Type B pancreatic cell (in vitro differentiated cells): Measurements from ENCODE around the gene RPS6KA5. TPM values are rescaled to one million over a fixed set of nuclear protein-coding genes. Genes with fewer than 3 reads are reported as not detected.

Source experiments
- DNase-seq: peaks from one replicate; pipeline ENCODE4 v3.0.0; 2021; ENCODE audit warnings: mixed read lengths; ENCODE audit not compliant: unreplicated experiment; ENCODE audit errors: extremely low spot score
- H3K27ac Mint-ChIP-seq: 2 replicates; pipeline ENCODE4 v1.8.0; 2021; ENCODE audit warnings: mild to moderate bottlenecking, mixed read lengths
- H3K27me3 Mint-ChIP-seq: 2 replicates; pipeline ENCODE4 v1.8.0; 2021; ENCODE audit warnings: mixed read lengths
- H3K36me3 Mint-ChIP-seq: 2 replicates; pipeline ENCODE4 v1.8.0; 2021; ENCODE audit warnings: mixed read lengths
- H3K4me1 Mint-ChIP-seq: one replicate; pipeline ENCODE4 v1.8.0; 2021; ENCODE audit warnings: mixed read lengths; ENCODE audit not compliant: unreplicated experiment
- H3K4me3 Mint-ChIP-seq: 2 replicates; pipeline ENCODE4 v1.8.0; 2021; ENCODE audit warnings: mild to moderate bottlenecking, mixed read lengths
- H3K9me3 Mint-ChIP-seq: 2 replicates; pipeline ENCODE4 v1.8.0; 2021; ENCODE audit warnings: mixed read lengths
- total RNA-seq: library from RNA; stranded (reverse); gene quantifications from 2 replicates; pipeline ENCODE4 v1.2.1, GENCODE V29; 2021; ENCODE audit warnings: low replicate concordance
- TF ChIP-seq, protein P1 (sequence below): fragments of 200-600 bp; sonication (generic); conservative IDR thresholded peaks from 2 replicates; pipeline ENCODE4 v1.5.0; 2021; ENCODE audit warnings: antibody characterized with exemption, mild to moderate bottlenecking

Gene RPS6KA5
- total RNA-seq, 1 donor from 2014 or later: 7.4 TPM

DNA sequence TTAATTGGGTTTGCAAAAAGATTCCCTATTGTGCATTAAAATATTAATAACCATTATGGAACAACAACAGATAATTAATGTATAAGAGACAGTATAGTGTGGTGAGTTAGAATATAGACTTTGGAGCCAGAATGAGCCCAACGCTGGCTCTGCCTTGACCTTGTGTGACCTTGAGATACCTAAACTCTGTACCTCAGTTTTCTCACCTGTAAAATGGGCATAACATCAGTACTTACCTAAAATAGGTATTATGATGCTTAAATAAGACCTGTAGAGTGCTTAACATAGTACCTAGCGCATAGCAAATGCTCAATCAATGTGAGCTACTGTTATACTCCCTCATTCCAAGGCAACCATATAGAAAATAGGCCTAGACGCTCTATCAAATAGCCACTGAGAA, 153.3 kb downstream of the RPS6KA5 start:
- no peaks in the 10 kb centered on the region for H3K9me3 Mint-ChIP-seq
- no peaks in the 10 kb centered on the region for H3K36me3 Mint-ChIP-seq
- H3K27me3 Mint-ChIP-seq: no peaks in the 10 kb centered on the region
- H3K4me3 Mint-ChIP-seq: no peak overlapping the region
- H3K27ac Mint-ChIP-seq: no peak overlapping the region
- no peaks in the 10 kb centered on the region for H3K4me1 Mint-ChIP-seq
- TF ChIP-seq, protein P1, sequence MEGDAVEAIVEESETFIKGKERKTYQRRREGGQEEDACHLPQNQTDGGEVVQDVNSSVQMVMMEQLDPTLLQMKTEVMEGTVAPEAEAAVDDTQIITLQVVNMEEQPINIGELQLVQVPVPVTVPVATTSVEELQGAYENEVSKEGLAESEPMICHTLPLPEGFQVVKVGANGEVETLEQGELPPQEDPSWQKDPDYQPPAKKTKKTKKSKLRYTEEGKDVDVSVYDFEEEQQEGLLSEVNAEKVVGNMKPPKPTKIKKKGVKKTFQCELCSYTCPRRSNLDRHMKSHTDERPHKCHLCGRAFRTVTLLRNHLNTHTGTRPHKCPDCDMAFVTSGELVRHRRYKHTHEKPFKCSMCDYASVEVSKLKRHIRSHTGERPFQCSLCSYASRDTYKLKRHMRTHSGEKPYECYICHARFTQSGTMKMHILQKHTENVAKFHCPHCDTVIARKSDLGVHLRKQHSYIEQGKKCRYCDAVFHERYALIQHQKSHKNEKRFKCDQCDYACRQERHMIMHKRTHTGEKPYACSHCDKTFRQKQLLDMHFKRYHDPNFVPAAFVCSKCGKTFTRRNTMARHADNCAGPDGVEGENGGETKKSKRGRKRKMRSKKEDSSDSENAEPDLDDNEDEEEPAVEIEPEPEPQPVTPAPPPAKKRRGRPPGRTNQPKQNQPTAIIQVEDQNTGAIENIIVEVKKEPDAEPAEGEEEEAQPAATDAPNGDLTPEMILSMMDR: no peak
- no peak for DNase-seq

- Mint-ChIP-seq H3K4me1 (no peaks in the 10 kb centered on the region), H3K4me3 (no peak overlapping the region), H3K27ac (no peak overlapping the region), H3K27me3 (no peaks in the 10 kb centered on the region), H3K9me3 (no peaks in the 10 kb centered on the region), H3K36me3 (no peaks in the 10 kb centered on the region)
- no peak for DNase-seq
- TF ChIP-seq, protein P1: no peak
These were observed 154.9 kb downstream of the RPS6KA5 start for GRCh38 chr14:90905531-90905930.

GRCh38 chr14:90903101-90903500, 157.3 kb downstream of the RPS6KA5 start:
- H3K4me1 Mint-ChIP-seq: no peaks in the 10 kb centered on the region
- peaks cover 6% of the 10 kb centered on the region for H3K36me3 Mint-ChIP-seq
- no peak overlapping the region for H3K27ac Mint-ChIP-seq
- no peaks in the 10 kb centered on the region for H3K9me3 Mint-ChIP-seq
- TF ChIP-seq, protein P1: peak; percentile 86
- no peaks in the 10 kb centered on the region for H3K27me3 Mint-ChIP-seq
- no peak for DNase-seq
- H3K4me3 Mint-ChIP-seq: no peak overlapping the region

DNA sequence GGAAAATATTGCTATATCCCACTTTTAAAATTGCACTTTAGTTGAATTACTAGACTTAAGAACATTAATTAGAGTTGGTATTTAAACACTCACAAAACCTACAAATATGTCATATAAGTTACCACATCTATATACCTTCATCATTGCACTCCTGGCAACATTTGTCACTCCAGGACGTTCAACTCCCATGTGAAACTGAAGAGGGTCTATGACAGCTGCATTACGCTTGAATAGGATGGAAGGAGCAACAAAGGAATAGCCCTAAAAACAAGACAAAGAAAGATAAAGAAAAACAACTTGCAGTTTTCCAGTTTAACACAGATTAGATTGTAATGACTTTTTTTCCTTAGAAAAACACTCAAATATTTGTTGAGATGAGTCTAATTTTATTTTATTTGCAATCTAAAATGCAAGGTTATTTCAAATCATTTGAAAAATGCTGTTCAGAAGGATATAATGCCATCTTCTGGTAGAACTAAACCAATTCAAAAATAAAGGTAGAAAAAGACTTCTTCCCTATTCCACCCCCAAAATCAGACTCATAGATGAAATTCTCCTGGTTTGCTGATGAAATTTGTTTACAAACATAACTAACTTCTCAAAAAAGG, 159.9 kb downstream of the RPS6KA5 start:
- Mint-ChIP-seq H3K9me3 (no peaks in the 10 kb centered on the region), H3K36me3 (peaks cover 6% of the 10 kb centered on the region), H3K4me1 (no peaks in the 10 kb centered on the region), H3K27me3 (no peaks in the 10 kb centered on the region), H3K4me3 (no peak overlapping the region), H3K27ac (no peak overlapping the region)
- no peak for DNase-seq
- TF ChIP-seq, protein P1: peak; percentile 41

DNA sequence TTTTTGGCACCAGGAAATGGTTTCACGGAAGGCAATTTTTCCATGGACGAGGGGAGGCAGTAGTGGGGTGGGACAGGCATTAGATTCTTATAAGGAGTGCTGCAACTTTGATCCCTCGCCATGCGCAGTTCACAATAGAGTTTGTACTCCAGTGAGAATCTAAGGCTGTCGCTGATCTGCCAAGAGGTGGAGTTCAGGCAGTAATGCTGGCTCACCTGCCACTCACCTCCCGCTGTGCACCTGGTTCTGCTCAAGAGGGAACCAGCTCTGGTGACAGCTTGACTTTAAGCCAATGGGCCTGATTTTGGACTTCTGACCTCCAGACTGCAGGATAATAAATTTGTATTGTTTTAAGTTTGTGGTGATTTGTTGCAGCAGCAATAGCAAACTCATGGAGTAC, 163.4 kb downstream of the RPS6KA5 start:
- Mint-ChIP-seq H3K36me3 (peaks cover 6% of the 10 kb centered on the region), H3K27me3 (no peaks in the 10 kb centered on the region), H3K9me3 (no peaks in the 10 kb centered on the region), H3K27ac (no peak overlapping the region), H3K4me1 (no peaks in the 10 kb centered on the region), H3K4me3 (no peak overlapping the region)
- TF ChIP-seq, protein P1: no peak
- no peak for DNase-seq

GRCh38 chr14:90894241-90894640, 166.2 kb downstream of the RPS6KA5 start:
- H3K36me3 Mint-ChIP-seq: peaks cover 6% of the 10 kb centered on the region
- TF ChIP-seq, protein P1: no peak
- no peak overlapping the region for H3K27ac Mint-ChIP-seq
- no peak overlapping the region for H3K4me3 Mint-ChIP-seq
- no peak for DNase-seq
- H3K4me1 Mint-ChIP-seq: no peaks in the 10 kb centered on the region
- no peaks in the 10 kb centered on the region for H3K27me3 Mint-ChIP-seq
- no peaks in the 10 kb centered on the region for H3K9me3 Mint-ChIP-seq
